Effector CD4-positive, alpha-beta T cell (primary cell): ENCODE results near the gene COX7B2. TPM values are rescaled to one million over a fixed set of nuclear protein-coding genes. Genes with fewer than 3 reads are reported as not detected.
A peak's percentile ranks its signal among the peaks of the same experiment; 100 is the strongest.

Source experiments
- DNase-seq: peaks from one replicate; pipeline ENCODE4 v3.0.0-alpha.2; 2020
- total RNA-seq: gene quantifications from one replicate; lab custom pipeline; 2026; lab: John Stamatoyannopoulos, UW

The COX7B2 gene, protein sequence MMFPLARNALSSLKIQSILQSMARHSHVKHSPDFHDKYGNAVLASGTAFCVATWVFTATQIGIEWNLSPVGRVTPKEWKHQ
- total RNA-seq, result not detected

DNA sequence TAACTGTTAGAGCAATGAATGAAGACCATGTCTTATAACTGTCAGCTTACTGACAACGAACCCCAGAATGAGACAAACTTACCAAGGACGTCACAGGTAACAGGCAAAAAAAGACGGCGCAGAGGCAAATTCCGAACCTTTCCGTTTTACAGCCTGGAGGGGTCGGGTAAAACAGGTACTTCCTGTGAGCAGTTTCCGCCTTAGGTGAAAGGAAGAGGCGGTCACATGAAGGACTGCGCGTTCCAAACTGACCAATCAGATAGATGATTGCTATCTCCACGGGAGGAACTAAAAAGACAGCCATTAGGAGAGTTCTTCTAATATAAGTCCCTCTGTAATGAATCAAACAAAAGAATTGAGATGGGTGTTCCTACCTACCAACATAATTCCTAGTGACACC is at the start of gene COX7B2:
Gene COX7B2 (minus strand): TSS at position 168 of the 400 bp plus-strand sequence. CDS start 174,053 bp downstream, outside the sequence.
- DNase-seq, result no peak

DNA sequence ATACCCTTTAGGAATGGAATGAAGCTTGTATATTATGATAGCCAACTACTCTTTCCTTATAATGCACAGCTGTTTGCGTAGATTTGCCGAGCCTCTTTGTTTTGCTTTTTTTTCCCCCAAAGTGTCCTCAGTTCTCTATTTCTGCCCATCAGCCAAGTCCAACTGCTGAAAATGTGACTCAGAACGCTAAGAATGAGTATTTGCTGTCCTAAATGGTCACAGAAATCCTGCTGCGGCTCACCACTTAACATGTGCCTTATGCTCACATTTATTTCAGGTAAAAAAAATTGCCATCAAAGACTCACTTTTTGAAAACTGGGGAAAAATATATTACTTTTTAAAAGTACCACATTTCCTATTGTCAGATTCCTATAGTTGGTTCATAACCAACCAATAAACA is 47.4 kb upstream of the COX7B2 start:
- DNase-seq, result no peak

DNA sequence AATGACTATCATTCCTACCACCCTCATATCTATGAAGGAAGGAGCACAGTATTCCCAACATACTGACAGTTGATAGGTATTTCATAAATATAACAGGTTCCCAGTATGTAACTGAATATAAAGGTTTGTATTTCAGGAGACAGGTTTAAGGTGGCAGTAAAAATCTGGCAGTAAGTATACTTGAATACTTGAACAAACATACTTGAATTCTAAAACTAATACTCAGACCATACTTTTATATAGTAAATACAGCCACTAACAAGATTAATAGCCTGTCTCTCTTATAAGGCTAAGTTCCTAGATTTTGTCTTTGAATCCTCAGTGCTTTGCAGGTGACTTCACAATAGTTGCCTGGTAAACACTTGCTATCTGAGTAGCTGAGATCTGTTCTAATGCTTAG is 46.6 kb upstream of the COX7B2 start:
- DNase-seq, result no peak

DNA sequence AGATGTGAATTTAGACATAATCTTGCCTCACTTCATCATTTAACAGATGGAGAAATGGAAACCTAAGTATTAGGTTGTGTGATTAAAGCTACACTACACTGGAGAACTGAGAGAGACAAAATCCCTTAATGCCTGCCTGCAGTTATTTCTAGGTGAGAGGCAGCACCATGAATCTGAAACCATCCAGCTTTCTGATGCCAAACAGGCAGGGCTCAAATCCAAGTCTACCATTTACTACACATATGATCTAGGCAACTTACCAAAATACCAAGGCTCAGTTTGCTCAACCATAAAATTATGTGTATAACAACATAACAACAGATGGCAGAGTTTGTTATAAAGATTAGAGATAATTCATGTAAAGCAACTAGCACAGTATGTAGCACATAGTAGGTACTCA is 45.6 kb upstream of the COX7B2 start:
- DNase-seq, result no peak

DNA sequence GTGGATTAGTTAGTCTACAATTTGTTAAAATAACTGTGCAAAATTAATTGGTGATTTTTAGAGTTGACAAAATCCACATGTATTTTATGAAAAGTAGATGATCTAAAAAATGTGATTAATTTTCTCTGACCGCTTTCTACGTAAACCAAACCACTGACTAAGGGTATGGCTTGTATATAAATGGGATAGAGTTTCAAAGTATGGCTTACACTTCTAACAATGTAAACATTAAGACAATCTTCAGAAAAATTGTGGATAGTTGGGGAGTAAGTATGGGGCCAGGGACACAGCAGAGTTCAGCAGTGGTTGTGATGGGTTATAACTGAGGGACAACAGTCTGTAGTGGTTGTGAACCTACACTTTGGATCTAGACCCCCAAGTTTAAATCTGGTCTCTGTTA is 44.5 kb upstream of the COX7B2 start:
- no peak for DNase-seq

DNA sequence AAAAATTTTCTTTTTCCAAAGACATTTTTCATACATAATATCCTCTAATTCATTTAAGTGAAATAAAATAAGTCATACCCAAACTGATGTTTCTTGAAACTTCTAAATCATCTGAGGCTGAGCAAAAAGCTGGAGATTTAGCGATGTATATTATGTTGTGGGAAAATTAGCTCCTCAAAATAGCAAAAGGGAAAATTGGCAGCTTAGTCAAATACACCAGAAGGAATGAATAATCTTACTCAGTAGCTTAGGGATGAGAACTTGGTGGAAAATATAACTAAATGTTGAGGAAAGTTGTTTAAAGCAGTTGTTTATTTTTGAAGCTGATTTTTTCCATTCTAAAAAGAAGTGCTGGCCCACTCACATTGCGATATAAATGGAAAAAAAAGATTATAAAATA is 43.4 kb upstream of the COX7B2 start:
- DNase-seq, result no peak

DNA sequence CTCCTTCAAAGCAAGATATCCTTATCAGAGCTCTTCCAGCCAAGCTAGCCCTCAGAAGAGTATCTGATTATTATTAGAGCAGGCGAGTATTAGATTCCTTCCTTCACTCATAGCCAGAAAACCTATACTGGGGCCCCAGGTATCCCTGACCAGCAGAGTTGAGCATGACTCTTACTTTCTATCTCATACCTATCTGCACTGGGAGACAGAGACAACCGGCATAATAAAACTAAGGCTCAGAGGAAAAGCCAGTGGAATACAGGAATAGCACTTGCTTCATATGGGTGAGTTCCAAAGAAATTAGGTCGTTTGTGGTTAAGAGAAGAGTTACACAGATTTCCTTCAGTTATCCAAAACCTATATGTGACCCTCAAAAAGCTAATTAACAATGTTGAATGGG is 41.8 kb upstream of the COX7B2 start:
- DNase-seq, result no peak

DNA sequence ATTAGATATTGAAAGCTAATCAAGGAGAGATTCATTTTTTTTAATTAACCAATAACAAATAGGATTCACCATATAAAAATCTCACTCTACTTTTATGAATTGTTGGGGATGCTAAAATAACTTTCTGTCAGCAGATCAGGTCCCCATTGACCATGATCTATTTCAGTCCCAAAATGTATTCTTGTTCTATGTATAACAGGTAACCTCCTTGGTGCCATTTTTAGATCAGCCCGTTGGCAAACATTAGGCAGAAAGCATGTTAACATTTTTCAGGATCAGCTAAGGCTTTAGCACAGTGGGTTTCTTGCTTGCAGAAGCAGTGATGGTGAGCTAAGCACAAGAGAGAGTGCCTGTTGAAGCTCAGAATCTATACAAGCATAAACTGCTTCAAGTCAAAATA is 40.8 kb upstream of the COX7B2 start:
- DNase-seq, result no peak

DNA sequence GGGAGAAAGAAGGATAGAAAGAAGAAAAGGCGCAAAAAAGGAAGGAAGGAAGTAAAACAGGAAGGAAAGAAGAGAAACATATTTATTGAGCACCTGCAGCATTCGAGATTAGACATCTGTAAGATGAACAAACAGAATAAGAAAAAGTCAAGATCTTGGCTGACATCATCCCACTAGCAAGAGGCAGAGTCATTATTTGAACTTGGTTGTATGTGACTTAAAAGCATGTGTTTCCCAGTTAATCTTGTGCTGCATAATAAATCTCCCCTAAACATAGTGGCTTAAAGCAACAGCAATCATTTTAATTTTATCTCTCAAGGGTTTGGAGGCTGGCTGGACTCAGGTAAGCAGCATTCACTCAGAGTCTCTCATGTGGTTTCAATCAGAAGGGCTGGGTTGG is 38.5 kb upstream of the COX7B2 start:
- DNase-seq, result no peak

DNA sequence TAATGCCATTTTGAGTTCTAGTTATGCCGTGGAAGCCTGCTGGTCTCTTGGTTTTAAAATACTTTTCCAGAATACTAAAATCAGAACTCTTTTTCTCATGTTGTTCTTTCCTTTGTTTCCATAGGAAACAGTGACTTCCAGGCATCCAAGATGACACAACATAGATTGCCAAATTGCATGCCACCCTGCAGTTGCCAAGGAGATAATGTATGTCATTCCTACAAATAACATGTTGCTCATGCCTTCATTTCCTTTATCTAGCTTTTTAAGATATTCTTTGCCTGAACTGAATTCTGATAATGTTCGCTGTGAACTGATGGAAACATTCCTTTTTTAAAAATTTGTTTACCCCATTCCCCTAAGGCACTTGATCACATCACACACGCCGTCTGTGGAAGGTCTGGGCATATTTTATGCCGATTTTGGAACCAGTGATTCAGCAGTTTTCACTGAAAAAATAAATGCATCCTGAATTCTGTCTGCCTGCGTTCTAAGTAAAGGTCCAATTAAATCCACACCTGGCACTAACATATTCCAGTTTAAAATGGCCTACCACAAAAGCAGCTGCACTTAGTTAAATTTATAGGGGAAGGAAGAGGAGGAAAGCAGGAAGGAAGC is 38.0 kb upstream of the COX7B2 start:
- DNase-seq, result no peak

DNA sequence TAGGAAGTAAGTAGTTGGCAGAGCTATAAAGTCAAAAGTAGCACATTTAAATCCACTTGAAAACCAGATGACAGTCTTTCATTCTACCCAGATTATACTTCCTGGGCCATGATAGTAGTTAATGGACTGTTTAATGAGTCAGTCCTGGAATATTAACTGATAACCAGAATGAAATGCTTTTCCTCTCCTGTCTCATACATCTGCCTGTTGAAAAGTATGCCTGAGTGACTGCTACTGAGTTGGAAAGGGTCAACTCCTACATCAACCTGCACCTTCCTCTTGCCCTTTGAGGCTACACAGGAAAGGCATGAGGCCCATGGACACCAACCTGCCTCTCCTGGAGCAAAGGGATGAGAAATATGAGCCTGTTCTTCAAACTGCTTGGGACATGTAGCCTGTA is 36.0 kb upstream of the COX7B2 start:
- DNase-seq, result no peak

DNA sequence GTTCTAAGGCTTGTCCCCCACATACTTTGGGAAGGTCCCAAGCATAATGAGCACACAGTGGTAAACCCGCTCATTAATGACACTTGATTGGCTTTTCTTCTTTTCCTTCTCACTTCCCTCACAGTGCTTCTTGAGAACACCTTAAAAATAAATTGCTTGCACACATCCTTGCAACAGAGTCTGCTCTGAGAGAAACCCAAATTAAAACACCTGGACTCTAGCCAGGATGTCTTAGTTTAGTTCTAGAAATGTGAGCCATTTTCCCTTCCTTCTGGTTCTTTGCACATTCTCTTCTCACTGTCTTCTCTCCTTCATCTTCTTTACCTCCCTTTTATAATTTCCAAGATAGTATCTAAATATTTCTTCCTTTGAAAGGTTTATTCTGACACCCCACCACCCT is 35.3 kb upstream of the COX7B2 start:
- no peak for DNase-seq

DNA sequence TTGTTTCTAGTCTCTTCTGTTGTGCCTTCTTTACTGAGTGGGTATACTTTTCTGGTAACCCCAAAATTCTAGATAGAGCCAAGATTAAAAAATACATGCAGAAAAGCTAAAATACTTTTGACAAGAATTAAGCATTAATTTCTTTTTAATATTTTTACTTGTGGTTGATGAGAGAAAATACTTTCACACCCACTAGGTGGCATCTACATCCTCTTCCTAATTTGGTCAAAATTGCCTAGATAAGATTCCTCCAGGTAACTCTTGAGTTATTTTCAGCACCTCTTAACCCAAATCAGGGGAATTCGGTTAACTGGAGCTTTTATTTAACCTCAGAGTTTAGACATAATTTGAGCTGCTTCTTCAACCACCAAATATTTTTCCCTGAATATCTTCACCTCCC is 28.4 kb upstream of the COX7B2 start:
- DNase-seq, result no peak

DNA sequence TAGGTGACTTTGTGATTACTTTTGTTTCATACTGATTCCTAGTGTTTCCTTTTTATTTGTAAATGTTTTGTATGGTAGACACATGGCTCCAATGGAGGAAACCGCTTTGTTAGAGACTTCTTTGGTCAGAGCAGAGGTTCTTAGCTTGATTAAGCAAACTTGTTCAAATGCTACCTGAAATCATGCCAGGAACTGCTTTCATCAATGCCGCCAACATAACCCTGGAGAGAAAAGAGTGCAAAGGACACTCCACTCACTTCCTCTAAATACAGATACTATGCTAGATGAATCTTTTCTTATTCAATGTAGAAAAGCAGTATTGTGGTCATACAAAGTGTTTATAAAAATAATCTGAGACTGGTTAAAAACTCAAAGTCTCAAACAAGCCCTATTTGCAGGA is 25.7 kb upstream of the COX7B2 start:
- DNase-seq, result no peak

DNA sequence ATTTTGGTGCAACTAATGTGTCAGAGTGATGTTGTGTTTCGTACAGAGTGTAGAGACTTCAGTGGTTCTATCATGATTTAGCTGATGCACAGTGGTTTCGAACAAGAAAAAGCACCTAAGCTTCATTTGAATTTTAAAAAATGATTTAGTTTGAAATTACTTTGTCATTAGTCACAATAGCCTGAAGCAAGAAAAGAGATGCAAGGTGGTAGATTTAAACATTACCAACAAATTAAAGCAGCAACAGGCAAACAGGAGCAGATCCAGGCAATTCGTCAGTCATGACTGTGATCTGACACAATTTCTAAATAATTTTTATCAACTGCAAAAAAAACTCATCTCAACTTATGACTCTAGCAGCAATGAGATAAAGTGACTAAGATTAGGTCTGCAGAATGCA is 24.6 kb upstream of the COX7B2 start:
- DNase-seq, result no peak

DNA sequence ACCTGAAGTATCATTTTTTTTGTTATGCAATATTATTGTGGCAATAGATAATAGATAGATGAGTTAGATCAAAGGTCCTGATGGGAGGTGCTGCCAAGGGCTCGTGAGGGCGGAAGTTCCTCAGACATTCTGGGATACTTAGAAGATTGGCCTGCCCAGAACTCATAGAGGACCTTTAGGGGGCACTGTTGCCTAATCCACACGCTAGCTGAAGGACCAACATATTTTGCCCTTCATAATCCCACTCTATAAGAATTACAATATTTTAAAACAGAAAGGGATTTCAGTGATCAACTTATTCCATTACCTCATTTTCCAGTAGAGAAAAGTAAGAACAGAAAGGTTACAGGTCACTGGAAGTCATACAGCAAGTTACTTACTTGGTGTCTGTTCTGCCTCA is 22.9 kb upstream of the COX7B2 start:
- peak; percentile 2 for DNase-seq

DNA sequence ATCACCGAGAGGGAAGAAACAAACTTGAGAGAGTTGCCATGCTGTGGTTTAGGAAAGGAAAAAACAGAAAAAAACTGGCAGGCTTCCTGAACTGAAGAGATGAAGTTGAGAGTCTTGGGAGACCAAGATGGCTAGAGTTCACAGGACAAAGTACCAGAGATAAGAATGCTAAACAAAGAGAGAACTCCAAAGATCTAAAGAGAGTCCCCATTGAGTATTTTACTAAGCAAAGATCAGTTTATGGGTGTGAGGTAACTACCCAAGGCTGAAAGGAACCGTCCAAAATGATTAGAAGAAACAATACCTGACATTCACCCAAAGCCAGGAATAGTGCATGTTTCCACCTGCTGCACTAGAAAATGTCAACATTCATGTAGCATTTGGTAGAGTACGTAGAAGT is 21.8 kb upstream of the COX7B2 start:
- no peak for DNase-seq

DNA sequence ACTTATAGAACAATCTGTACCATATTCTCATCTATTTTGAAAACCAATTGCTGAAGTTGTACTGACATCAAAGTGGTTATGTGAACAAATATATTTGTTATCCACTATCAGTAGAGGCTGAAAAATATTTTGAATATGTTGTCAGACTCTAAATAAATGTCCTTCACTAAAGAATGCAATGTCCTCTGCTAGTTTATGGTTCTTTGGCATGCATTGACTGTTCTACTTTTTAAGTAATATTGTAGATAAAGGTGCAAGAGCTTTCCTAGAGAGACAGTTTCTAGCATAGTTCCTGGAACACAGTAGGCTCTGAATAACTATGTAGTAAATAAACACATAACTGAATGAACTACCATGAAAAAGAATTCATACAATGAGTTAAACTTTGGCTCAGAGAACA is 18.2 kb upstream of the COX7B2 start:
- DNase-seq, result no peak

DNA sequence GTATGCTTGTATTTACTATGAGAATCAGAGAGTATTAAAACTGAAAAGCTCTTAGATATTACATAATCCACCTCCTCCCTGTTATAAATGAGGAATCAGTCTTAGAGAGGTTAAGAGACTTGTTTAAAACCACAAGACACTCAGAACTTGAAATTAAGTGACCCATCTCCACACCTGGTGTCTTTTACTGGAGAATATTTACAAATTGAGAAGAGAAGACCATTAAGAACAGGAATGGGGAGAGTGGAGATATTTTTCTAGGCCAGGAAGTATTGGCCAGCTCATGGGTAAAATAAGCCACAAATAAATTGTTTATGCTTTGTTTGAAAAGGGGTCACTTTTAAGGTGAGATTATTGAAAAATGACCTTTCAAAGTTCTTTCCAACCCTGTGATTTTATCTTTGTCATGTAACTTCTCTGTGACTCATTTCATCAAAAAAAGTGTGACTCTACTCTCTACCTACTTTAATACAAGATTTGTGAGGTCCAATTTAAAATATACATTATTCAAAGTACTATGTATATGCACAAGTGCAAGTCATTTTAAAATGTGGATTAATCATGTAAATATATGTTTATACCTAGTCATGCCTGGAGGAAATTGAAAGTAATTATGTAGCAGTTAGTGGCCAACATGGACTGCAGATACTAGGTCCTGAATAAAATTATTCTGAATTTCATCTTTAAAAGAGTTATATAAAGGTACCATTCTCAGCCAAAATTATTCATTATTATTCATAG is 15.9 kb upstream of the COX7B2 start:
- no peak for DNase-seq

DNA sequence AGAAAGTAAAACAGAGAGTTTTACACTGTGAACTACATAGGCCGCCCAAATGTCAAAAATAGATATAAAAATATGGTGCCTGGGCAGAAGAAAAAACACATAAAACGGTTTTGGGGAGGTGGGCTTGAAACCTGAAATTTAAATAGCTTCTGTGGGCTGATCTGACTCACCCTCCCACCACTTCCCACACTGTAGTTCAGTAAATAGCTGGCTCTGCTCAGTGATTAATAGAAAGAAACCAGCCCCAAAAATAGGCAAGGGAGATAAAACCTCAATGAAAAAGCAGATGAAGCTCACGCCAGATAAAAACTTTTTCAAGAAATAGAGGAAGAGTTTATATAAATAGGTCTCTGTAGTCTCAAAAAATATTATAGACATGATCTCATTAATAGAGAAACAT is 13.2 kb upstream of the COX7B2 start:
- no peak for DNase-seq

DNA sequence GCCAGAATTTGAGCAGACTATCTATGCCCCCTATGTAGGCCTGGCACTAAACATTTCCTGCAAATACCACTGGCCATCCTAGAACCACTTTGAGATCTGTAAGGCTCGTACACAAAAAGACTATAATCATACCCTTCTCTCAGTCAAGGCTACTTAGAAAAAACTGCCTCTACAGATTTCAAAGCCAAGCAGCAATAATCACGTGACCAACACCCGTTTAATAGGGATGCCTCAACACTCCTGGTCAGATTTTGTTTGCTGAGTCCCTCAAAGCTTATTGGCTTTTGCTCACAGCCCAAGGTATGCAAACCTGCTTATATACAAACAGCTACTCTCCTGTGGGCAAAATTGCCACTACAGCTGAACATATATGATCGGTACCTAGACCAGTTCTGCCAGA is 897 bp downstream of the COX7B2 start:
- no peak for DNase-seq

DNA sequence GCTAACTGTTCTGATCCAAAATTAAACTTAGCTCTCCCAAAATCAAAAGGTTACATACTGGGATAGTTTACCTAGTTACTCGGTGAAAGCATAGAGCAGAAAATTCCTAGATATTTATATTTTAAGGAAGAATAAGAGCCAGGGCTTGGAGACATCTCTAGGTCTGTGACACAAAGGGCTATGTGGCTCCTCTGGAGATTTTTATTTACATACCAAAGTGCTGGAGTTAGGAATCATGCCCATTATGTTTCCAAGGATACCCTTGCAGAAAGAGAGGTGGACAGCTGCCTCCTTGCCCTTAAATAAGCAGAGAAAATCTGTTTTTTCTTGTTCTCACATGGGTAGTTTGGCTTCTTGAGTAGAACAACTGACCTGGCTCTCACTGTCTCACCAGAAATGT is 9.0 kb downstream of the COX7B2 start:
- DNase-seq, result no peak

DNA sequence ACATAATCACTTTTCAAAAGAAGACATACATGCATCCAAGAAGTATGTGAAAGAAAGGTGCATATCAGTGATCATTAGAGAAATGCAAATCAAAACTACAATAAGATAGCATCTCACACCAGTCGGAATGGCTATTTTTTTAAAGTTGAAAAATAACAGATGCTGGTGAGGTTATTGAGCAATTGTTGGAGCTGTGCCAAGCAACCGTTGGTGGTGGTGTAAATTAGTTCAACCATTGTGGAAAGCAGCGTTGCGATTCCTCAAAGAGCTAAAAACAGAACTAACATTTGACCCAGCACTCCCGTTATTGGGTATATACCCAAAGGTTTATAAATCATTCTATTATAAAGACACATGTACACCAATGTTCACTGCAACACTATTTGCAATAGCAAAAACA is 14.2 kb downstream of the COX7B2 start:
- no peak for DNase-seq

DNA sequence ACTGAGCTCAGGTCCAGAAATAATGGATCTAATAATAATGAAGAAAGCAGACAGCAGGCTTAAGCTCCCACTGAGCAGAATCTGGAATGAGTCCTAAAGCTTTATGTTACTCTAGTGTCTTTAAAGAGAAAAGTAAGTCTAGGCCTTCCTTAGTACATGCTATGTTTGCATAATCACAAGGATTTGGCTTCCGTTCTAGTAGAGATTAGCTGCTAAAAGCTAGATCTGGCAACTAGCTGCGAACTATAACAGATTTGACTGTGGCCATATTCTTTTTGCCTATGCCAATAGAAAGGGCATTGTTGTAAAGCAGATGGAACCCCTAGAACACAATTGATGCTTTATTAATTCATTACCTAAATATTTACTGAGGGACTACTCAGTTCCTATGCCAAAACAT is 19.0 kb downstream of the COX7B2 start:
- DNase-seq, result no peak

DNA sequence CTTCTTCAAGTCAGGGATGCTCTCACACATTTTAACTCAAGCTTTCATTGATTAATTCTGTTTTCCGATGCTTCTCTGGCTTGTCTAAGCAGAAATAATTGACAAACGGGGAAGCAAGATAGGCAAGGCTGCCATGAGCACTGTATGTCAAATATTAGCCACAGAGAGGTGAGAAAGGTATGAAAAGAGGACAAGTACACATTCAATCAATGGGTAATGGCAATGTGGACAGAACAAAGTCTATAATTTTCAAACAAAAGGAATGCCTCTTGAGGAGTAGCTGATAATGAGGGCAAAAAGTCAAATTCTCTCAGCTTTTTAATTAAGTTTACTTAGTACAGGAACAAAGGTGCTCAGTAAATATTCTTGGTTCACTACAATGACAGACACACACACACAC is 19.6 kb downstream of the COX7B2 start:
- DNase-seq, result no peak
